ENCODE measurements around the gene GINM1.

GINM1 gene

DNA sequence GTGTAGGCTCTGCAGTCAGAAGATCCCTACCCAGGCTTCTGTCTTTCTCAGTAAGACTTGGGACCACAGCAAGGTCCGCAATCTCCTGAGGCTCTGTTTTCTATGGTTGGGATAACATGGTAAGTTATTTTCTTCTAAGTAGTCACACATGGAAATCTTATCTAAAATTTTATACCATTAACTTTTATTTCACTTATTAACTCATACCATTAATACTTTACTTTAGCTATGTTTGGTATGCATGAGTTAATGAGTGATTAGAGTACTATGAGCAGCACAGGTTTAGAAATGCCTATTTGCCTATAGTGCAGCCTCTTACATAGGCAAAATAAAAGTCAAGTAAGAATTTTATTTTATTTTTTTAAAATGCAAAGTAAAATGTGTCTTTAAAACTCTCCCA, 27.2 kb downstream of the GINM1 start:
- DNase-seq (ENCODE audit: low read depth) = no peak

DNA sequence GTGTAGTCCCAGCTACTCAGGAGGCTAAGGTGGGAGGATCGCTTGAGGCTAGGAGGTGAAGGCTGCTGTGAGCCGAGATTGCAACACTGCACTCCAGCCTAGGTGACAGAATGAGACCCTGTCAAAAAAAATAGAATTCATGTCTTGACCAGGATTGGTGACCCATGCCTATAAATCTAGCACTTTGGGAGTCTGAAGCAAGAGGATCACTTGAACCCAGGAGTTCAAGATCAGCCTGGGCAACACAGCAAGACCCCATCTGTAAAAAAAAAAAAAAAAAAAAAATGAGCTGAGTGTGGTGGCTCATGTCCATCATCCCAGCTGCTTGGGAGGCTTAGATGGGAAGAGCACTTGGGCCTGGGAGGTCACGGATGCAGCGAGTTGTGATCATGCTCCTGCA, 34.3 kb downstream of the GINM1 start:
- no peak for DNase-seq (ENCODE audit: low read depth)

DNA sequence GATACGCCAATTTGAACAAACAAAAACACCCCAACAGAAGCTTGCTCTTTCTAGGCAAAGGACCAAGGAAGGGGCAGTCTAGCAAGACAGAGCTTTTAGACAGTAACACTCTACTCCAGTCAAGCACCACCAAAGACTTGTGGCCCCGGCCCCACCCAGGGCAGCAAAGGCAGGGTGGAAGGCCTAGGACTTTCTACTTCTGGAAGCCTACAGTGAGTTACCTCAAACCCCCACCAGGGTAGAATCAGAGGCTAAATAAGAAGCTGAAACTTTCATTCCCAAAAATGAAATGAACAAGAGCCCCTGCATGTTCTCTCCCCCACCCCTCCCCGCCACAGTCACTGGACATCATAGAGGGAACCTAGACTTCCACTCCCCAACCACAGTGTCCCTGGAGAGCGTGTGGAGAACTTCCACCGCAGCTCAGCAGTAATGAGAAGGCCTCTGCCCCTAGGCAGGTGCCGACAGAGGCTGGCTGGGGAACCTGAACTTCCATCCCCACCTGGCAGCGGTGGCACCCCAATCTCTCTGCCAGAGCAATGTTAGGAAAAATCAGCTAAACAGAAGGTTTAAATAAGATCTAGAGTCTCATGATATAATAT, 42.3 kb downstream of the GINM1 start:
- DNase-seq (ENCODE audit: low read depth) = no peak

DNA sequence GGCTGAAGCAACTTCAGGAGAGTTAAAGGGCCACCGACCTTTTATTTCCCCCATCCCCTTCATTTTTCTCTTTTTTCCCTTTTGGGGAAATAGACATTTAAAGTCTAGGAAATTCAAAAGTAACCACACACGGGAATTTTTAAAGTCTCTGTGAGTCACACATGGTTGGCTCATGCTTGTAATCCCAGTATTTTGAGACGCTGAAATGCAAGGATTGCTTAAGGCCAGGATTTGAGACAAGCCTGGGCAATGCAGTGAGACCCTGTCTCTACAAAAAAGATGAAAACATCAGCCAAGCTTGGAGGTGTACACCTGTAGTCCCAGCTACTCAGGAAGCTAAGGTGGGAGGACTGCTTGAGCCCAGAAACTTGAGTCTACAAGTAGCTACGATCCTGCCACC, 48.2 kb downstream of the GINM1 start:
- no peak for DNase-seq (ENCODE audit: low read depth)

DNA sequence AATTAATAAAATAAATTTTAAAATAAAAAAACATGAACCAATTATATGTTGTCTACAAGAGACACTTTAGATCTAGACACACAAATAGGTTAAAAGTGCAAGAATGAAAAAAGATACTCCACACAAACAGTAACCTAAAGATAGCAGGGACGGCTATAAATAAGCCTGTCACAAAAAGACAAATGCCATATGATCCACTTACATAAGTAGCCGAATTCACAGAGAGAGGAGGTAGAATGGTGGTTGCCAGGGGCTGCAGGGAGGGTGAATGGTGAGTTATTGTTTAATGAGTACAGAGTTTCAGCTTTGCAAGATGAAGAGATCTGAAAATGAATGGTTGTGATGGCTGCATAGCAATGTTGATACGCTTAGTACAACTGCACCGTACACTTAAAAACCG, 49.6 kb downstream of the GINM1 start:
- no peak for DNase-seq (ENCODE audit: low read depth)

DNA sequence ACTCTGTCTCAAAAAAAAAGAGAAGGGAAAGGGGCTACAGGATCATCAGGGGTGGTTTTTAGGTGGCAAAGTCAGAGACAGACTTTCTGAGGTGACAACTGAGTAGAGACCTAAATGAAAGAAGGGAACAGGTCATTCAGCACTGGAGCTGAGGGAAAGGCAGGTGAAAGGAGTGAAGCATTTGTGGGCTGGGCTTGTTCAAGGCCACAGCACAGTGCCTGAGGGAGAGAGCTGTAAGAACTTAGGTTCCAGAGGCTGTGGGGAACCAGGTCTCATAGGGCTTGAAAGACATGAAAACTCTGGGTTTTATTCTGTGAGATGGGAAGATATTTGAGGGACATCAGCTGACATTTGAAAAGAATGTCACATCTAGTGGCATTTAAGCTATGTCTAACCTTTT, 61.5 kb downstream of the GINM1 start:
- no peak for DNase-seq (ENCODE audit: low read depth)

DNA sequence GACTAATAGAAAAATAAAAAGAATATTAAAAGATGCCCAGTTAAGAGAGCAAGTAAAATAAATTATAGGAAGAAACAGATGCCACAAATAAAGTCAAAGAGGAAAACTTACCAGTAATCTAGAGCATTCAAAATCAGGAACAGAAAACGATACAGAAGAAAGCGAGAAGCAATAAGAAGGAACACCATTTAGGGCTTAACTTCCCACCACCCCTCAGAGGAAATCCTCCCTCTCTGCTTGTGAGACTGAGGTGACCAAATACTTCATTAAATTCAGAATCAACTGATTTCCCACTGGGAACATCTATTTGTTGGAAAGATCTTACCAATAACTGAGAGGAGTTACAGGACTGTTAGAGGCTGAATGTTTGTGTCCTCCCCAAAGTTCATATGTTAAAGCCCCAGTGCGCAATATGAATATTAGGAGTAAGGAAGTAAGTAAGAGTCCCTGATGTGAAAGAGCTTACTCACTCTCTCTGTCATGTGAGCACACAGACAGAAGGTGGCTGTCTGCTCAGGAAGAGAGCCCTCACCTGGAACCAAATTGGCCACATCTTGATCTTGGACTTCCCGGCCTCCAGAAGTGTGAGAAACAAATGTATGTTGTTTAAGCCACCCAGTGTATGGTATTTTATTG, 62.8 kb downstream of the GINM1 start:
- DNase-seq (ENCODE audit: low read depth) = no peak

DNA sequence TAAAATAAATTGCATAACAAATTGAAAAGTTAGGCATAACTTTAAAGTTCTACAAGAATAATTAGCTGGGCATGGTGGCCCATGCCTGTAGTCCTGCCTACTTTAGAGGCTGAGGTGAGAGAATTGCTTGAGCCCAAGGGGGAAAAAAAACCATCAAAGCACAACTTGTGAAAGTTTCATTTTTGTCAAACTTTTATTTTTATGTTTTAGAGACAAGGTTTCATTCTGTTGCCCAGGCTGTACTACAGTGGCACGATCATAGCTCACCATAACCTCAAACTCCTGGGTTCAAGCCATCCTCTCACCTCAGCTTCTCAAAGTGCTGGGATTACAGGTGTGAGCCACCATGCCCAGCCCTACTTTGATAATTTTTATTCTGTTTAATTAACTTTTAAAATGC, 68.1 kb downstream of the GINM1 start:
- DNase-seq (ENCODE audit: low read depth) = no peak

DNA sequence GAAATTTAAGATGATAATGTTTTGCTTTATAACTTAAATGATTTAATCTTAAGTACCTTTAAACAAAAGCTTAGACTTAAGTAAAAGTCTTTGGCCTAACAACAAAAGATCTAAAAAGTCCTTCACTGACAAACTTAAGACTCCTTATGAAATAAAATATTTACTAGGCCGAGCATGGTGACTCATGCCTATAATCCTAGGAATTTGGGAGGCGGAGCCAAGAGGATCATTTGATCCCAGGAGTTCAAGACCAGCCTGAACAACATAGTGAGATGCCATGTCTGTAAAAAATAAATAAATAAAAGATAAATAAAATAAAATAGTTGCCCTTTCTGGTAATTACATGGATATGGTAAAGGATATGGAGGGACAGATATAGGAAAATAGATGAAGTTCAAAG, 69.9 kb downstream of the GINM1 start:
- DNase-seq (ENCODE audit: low read depth) = no peak
